LNCAP (cell line): ENCODE results near the gene NSF.

ENCODE experiments used
- CTCF ChIP-seq: fragments of 450-650 bp; IDR thresholded peaks from 2 replicates; pipeline ENCODE4 v1.5.1; 2017; ENCODE audit warnings: mild to moderate bottlenecking

Gene NSF

GRCh38 chr17:46745376-46745775 is 154.9 kb downstream of the NSF start:
- no peak for TF ChIP-seq CTCF

GRCh38 chr17:46751425-46751824 is 161.0 kb downstream of the NSF start:
- TF ChIP-seq CTCF = no peak

- TF ChIP-seq CTCF = no peak
These were observed 163.3 kb downstream of the NSF start for GRCh38 chr17:46753776-46754175.

- no peak for TF ChIP-seq CTCF
These were observed 165.7 kb downstream of the NSF start for GRCh38 chr17:46756081-46756735.

- TF ChIP-seq CTCF = no peak
These were observed 166.4 kb downstream of the NSF start for GRCh38 chr17:46756861-46757260.

GRCh38 chr17:46758614-46759013 is 168.1 kb downstream of the NSF start:
- TF ChIP-seq CTCF = no peak

GRCh38 chr17:46759141-46759540 is 168.7 kb downstream of the NSF start:
- TF ChIP-seq CTCF = no peak

GRCh38 chr17:46763416-46763815 is 172.9 kb downstream of the NSF start:
- no peak for TF ChIP-seq CTCF
